22Rv1 (cell line): ENCODE data around the gene SAA4.

ENCODE experiments used
- ZFX ChIP-seq: fragments of 450-650 bp; IDR thresholded peaks from 2 replicates; pipeline ENCODE4 v1.6.1; 2017; ENCODE audit warnings: antibody characterized with exemption, borderline replicate concordance
- TF ChIP-seq, protein P1 (sequence below): fragments of 450-650 bp; IDR thresholded peaks from 2 replicates; pipeline ENCODE4 v1.5.1; 2017; ENCODE audit warnings: mild to moderate bottlenecking

DNA sequence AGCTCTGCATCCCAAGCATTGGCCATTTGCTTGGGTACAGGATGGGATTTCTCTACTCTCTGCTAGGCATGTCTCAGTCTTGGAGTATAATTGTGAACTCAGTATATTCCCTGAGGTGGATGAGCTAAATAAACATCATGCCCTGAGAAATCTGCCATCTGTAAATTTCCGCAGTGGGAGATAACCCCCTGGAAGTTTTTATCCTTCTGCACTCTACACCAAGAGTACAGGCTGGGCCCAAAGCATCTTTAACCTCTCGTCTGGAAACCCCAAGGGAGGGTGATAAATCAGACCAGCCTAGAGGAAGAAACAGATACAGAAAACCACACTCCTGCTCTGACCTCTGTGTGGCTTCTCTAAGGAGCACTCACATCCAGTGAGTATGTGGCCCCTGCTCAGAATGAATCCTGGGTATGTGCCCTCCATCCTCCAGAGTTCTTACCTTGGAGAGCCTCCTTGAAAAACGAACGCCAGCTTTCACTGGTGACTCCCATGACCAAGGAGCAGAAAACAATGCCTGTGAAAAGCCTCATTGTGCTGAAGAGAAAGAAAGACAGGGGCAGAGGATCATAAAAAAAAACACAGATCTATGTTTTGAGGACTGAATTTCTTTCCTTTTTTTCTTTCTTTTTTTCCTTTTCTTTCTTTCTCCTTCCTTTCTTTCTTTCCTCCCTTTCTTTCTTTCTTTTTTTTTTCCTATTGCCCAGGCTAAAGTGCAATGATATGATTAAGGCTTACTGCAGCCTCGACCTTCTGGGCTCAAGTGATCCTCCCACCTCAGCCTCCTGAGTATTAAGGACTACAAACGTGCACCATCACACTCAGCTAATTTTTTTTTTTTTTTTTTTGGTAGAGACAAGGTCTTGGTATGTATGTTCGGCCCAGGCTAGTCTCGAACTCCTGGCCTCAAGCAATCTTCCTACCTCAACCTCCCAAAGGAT lies 938 bp downstream of the SAA4 start:
- TF ChIP-seq, protein P1, sequence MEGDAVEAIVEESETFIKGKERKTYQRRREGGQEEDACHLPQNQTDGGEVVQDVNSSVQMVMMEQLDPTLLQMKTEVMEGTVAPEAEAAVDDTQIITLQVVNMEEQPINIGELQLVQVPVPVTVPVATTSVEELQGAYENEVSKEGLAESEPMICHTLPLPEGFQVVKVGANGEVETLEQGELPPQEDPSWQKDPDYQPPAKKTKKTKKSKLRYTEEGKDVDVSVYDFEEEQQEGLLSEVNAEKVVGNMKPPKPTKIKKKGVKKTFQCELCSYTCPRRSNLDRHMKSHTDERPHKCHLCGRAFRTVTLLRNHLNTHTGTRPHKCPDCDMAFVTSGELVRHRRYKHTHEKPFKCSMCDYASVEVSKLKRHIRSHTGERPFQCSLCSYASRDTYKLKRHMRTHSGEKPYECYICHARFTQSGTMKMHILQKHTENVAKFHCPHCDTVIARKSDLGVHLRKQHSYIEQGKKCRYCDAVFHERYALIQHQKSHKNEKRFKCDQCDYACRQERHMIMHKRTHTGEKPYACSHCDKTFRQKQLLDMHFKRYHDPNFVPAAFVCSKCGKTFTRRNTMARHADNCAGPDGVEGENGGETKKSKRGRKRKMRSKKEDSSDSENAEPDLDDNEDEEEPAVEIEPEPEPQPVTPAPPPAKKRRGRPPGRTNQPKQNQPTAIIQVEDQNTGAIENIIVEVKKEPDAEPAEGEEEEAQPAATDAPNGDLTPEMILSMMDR: no peak
- TF ChIP-seq ZFX: no peak
